ENCODE data around the gene ATP8A1. TPM values are rescaled to one million over a fixed set of nuclear protein-coding genes. Genes with fewer than 3 reads are reported as not detected.
"Not testable (repeated sequence)": the region's sequence is repeated elsewhere in the genome, so short reads cannot be mapped to it uniquely, and the experiment has no call there.

Gene ATP8A1
- total and polyA plus RNA-seq, 10 donors: 14.4 to 87.0 (median 42.1) TPM

DNA sequence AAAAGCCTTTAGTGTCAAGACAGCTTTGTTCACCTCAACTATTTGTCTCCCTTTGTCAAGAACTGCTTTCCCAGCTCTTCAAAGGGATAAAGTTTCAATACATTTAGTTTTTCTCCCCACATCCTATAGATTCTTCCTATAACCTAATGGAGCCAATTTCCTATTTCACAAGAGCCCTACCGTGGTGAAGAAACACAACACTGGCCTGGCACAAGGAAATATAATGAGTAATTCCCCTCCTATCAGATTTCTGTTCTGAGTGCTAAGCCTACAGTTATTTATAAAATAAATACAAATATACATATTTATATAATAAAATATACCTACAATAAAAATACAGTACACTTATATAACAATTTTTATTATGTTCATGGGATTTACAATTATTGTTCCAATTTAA, 169.7 kb downstream of the ATP8A1 start:
- intact Hi-C loops (cut with DNase I; ENCODE audit: low total_unique reads): no loop called here
- WGBS, 5 donors: 43 to 79% (median 65%) methylated on average over 1 of the region's 1 CpG
- Histone ChIP-seq H3K27me3 (replicated peaks in 1 of 7) (no peaks in the 10 kb centered on the region), H3K4me1 (no peaks in the 10 kb centered on the region), H3K4me3 (no peak overlapping the region), H3K36me3 (peaks cover 0 to 56% (median 2%) of the 10 kb centered on the region in 6 donors), H3K27ac (no peak overlapping the region), H3K9me3 (no peaks in the 10 kb centered on the region)
- DNase-seq: no peak
- TF ChIP-seq POLR2AphosphoS5 (IDR thresholded peaks at IDR 0.05): no peak
- no peak for TF ChIP-seq POLR2A (IDR thresholded peaks at IDR 0.05)
- TF ChIP-seq, protein P1, sequence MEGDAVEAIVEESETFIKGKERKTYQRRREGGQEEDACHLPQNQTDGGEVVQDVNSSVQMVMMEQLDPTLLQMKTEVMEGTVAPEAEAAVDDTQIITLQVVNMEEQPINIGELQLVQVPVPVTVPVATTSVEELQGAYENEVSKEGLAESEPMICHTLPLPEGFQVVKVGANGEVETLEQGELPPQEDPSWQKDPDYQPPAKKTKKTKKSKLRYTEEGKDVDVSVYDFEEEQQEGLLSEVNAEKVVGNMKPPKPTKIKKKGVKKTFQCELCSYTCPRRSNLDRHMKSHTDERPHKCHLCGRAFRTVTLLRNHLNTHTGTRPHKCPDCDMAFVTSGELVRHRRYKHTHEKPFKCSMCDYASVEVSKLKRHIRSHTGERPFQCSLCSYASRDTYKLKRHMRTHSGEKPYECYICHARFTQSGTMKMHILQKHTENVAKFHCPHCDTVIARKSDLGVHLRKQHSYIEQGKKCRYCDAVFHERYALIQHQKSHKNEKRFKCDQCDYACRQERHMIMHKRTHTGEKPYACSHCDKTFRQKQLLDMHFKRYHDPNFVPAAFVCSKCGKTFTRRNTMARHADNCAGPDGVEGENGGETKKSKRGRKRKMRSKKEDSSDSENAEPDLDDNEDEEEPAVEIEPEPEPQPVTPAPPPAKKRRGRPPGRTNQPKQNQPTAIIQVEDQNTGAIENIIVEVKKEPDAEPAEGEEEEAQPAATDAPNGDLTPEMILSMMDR (IDR thresholded peaks at IDR 0.05 in 8 of 11, conservative IDR thresholded peaks at IDR 0.05 in 3 of 11): no peak

DNA sequence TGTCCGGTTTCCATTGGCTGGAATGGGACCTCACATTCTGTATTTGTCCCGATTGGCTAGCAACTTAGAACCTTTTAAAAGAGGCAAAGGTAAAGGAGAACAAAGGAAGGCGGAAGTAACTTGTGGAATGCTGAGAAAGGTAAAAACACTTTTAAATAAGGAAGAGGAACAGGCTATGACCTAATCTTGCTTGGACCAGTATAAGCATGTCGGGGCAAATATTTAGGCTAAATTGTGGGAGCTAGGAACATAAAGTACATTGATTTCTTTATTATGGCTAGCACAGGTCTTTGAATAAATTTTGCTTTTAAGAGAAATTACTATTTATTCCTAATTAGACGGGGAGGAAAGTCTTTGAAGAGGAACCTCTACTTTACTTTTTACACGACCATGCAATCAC, 170.7 kb downstream of the ATP8A1 start:
- intact Hi-C loops (cut with DNase I; ENCODE audit: low total_unique reads); DNase-seq: not testable (repeated sequence)
- 94 to 97% (median 96%) methylated on average over 6 of the region's 6 CpGs for WGBS, 5 donors

DNA sequence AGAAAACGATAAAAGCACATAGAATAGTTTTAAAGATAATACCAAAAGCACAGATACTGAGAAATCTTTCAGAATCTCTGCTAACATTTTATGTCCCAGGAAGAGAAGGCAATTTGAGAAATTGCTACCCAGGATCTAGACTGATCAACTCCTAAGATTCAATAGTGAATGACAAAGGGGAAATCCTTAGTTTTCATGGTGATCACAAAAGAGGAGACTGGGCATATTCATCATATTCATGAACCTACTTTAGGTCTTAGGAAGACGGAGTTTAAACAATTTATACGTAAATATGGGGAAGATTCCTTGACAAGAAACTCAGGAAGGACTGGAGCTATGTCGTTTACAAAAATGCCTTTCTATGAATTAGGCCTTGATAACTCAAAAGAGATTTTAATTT, 172.3 kb downstream of the ATP8A1 start:
- DNase-seq: no peak
- no peak for TF ChIP-seq POLR2A (IDR thresholded peaks at IDR 0.05)
- TF ChIP-seq, protein P1 (IDR thresholded peaks at IDR 0.05 in 8 of 11, conservative IDR thresholded peaks at IDR 0.05 in 3 of 11): no peak
- no peak for TF ChIP-seq POLR2AphosphoS5 (IDR thresholded peaks at IDR 0.05)
- Histone ChIP-seq H3K4me1 (no peaks in the 10 kb centered on the region), H3K27me3 (replicated peaks in 1 of 7) (no peaks in the 10 kb centered on the region), H3K4me3 (no peak overlapping the region), H3K9me3 (no peaks in the 10 kb centered on the region), H3K36me3 (peaks cover 0 to 64% (median 2%) of the 10 kb centered on the region in 6 donors), H3K27ac (no peak overlapping the region)
- WGBS, 5 donors: 93 to 98% (median 94%) methylated on average over 4 of the region's 4 CpGs
- intact Hi-C loops (cut with DNase I; ENCODE audit: low total_unique reads): no loop called here

More for the DNA sequence above, 170.7 kb downstream of the ATP8A1 start:
- H3K27ac ChIP-seq; H3K9me3 ChIP-seq; H3K4me1 ChIP-seq; H3K27me3 ChIP-seq (replicated peaks in 1 of 7); H3K4me3 ChIP-seq: not testable (repeated sequence)
- peaks cover 0 to 58% (median 2%) of the 10 kb centered on the region in 6 donors for H3K36me3 ChIP-seq

DNA sequence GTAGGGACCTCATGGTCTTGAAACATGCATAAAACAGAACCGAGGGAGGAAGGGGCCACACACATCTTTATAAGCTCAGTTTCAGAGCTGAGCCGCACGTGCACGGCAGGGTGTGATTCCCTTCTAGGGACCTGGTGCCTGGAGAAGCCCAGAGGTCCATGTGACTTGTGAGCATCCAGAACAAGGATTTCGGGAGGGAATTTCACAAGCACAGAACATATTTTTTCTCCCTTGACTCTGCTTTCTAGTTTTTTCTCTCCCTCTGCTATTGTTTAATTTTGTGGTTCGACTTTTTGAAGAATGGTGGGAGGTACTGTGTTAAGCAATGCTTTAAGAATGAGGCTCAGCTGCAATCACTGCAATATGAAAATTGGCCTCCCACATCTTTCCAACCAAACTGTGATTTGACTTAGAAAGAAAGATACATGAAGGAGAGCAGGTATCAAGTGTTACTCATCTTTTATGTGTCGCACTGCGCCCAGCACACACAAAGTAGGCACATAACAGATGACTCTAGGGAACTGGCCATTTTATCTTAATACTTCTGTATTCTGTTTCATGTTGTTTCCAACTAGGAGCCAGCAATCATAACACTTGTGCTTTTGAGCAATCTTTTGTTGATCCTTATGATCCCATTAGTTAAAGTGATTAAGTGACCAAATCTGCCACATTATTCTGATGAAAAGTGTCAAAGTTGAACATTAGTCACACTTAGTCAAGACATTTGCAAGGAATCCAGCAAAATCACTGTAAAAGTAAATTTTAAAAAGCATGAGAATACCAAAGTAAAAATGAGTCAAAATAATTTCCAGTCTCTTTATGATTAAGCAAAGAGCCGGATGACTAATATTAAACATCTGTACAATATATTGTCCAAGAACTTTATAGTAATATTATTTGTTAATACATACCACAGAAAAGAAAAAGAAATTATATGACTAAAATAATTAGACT, 173.2 kb downstream of the ATP8A1 start:
- no peaks in the 10 kb centered on the region for H3K4me1 ChIP-seq
- no peak overlapping the region for H3K4me3 ChIP-seq
- H3K27ac ChIP-seq: no peak overlapping the region
- no peaks in the 10 kb centered on the region for H3K9me3 ChIP-seq
- DNase-seq: no peak
- intact Hi-C loops (cut with DNase I; ENCODE audit: low total_unique reads): no loop called here
- peaks cover 0 to 68% (median 2%) of the 10 kb centered on the region in 6 donors for H3K36me3 ChIP-seq
- 79 to 86% (median 85%) methylated on average over 9 of the region's 9 CpGs for WGBS, 5 donors
- no peak for TF ChIP-seq POLR2A (IDR thresholded peaks at IDR 0.05)
- TF ChIP-seq POLR2AphosphoS5 (IDR thresholded peaks at IDR 0.05): no peak
- TF ChIP-seq, protein P1 (IDR thresholded peaks at IDR 0.05 in 8 of 11, conservative IDR thresholded peaks at IDR 0.05 in 3 of 11): no peak
- no peaks in the 10 kb centered on the region for H3K27me3 ChIP-seq (replicated peaks in 1 of 7)
